MCF 10A (cell line): ENCODE measurements around the gene POU2AF2. TPM values are rescaled to one million over a fixed set of nuclear protein-coding genes. Genes with fewer than 3 reads are reported as not detected.

ENCODE experiments used
- BruUV-seq: library from RNA; stranded (reverse); fragments of 400-500 nt; replicated peaks from 2 replicates; lab custom pipeline; 2021; lab: Mats Ljungman, UMichigan
- CTCF ChIA-PET: fragments of 300-600 bp; sonication (Branson Sonifier 250); formaldehyde crosslinking; extraction: SDS; loops from one replicate; lab custom pipeline; 2021; ENCODE audit warnings: antibody characterized with exemption, inconsistent platforms; lab: Yijun Ruan, JAX
- POLR2A ChIA-PET: fragments of 300-600, 350-650 bp; sonication (Branson Sonifier 250); formaldehyde crosslinking; extraction: SDS; loops from one replicate; lab custom pipeline; 2020; ENCODE audit warnings: antibody characterized with exemption, inconsistent platforms; lab: Yijun Ruan, JAX
- DNase-seq: peaks from one replicate; pipeline ENCODE4 v3.0.0-alpha.2; 2018; ENCODE audit not compliant: unreplicated experiment
- H3K27ac Mint-ChIP-seq: one replicate; pipeline ENCODE4 v1.8.0; 2022; ENCODE audit warnings: mild to moderate bottlenecking, low read depth, mixed read lengths; ENCODE audit not compliant: unreplicated experiment
- H3K27me3 Mint-ChIP-seq: one replicate; pipeline ENCODE4 v1.8.0; 2022; ENCODE audit warnings: mixed read lengths; ENCODE audit not compliant: insufficient read depth, unreplicated experiment
- H3K36me3 Mint-ChIP-seq: one replicate; pipeline ENCODE4 v1.8.0; 2022; ENCODE audit warnings: mild to moderate bottlenecking, moderate library complexity, mixed read lengths; ENCODE audit not compliant: insufficient read depth, unreplicated experiment
- H3K4me1 Mint-ChIP-seq: one replicate; pipeline ENCODE4 v1.8.0; 2022; ENCODE audit warnings: mixed read lengths; ENCODE audit not compliant: insufficient read depth, unreplicated experiment
- H3K4me3 Mint-ChIP-seq: one replicate; pipeline ENCODE4 v1.8.0; 2022; ENCODE audit warnings: mild to moderate bottlenecking, moderate library complexity, mixed read lengths; ENCODE audit not compliant: unreplicated experiment
- H3K9me3 Mint-ChIP-seq: one replicate; pipeline ENCODE4 v1.8.0; 2022; ENCODE audit warnings: mixed read lengths; ENCODE audit not compliant: unreplicated experiment
- CTCF ChIP-seq: fragments of 200-600 bp; IDR thresholded peaks from one replicate; pipeline ENCODE4 v1.8.0; 2022; ENCODE audit warnings: antibody characterized with exemption, mild to moderate bottlenecking; ENCODE audit not compliant: unreplicated experiment
- intact Hi-C: fragments of 100-400 bp; cut with micrococcal nuclease; formaldehyde crosslinking; loops from 2 replicates; pipeline ENCODE4 v1.14.1; 2022
- total RNA-seq: library from RNA; stranded (reverse); gene quantifications from 2 replicates; pipeline ENCODE4 v1.2.3, GENCODE V29; 2022

Gene POU2AF2
- total RNA-seq, 1 experiment from 2014 or later: not detected

GRCh38 chr11:111307472-111308108, 62.1 kb downstream of the POU2AF2 start:
- no peak for TF ChIP-seq CTCF
- CTCF ChIA-PET: interaction anchor here (1.0 to 1.3 kb wide), 3 partner anchors 12 to 113 kb away, joined by 3 read pairs; no protein-coding TSS in a partner anchor
- peaks cover 59% of the 10 kb centered on the region for H3K27me3 Mint-ChIP-seq
- H3K4me1 Mint-ChIP-seq: peaks cover 10% of the 10 kb centered on the region
- H3K9me3 Mint-ChIP-seq: no peaks in the 10 kb centered on the region
- POLR2A ChIA-PET: interaction anchor here (0.5 kb wide), 1 partner anchor 301 kb away, joined by 6 read pairs; no protein-coding TSS in a partner anchor
- no peak overlapping the region for H3K4me3 Mint-ChIP-seq
- DNase-seq: no peak
- no peak overlapping the region for H3K27ac Mint-ChIP-seq
- no TSS peak for BruUV-seq
- intact Hi-C loops: no loop called here
- no peaks in the 10 kb centered on the region for H3K36me3 Mint-ChIP-seq

GRCh38 chr11:111308140-111308539, 62.6 kb downstream of the POU2AF2 start:
- ChIA-PET CTCF (interaction anchor here (1.0 to 1.3 kb wide), 3 partner anchors 11 to 112 kb away, joined by 3 read pairs; no protein-coding TSS in a partner anchor), POLR2A (interaction anchor here (0.5 kb wide), 1 partner anchor 302 kb away, joined by 6 read pairs; no protein-coding TSS in a partner anchor)
- Mint-ChIP-seq H3K27me3 (peaks cover 59% of the 10 kb centered on the region), H3K9me3 (no peaks in the 10 kb centered on the region), H3K4me1 (peaks cover 10% of the 10 kb centered on the region), H3K36me3 (no peaks in the 10 kb centered on the region), H3K27ac (no peak overlapping the region), H3K4me3 (no peak overlapping the region)
- intact Hi-C loops: no loop called here
- no peak for TF ChIP-seq CTCF
- no TSS peak for BruUV-seq
- no peak for DNase-seq

- Mint-ChIP-seq H3K27ac (no peak overlapping the region), H3K9me3 (peaks cover 3% of the 10 kb centered on the region), H3K27me3 (peaks cover 64% of the 10 kb centered on the region), H3K36me3 (no peaks in the 10 kb centered on the region), H3K4me3 (no peak overlapping the region), H3K4me1 (peaks cover 6% of the 10 kb centered on the region)
- TF ChIP-seq CTCF: no peak
- no TSS peak for BruUV-seq
- intact Hi-C loops: no loop called here
- ChIA-PET POLR2A (interaction anchor here (0.9 kb wide), 1 partner anchor 18 kb away, joined by 3 read pairs; no protein-coding TSS in a partner anchor), CTCF (interaction anchor here (0.5 kb wide), 1 partner anchor 1108 kb away, joined by 3 read pairs; no protein-coding TSS in a partner anchor)
- no peak for DNase-seq
These were observed 63.8 kb downstream of the POU2AF2 start for GRCh38 chr11:111309215-111309915.

GRCh38 chr11:111310088-111310487, 64.6 kb downstream of the POU2AF2 start:
- no peak for TF ChIP-seq CTCF
- Mint-ChIP-seq H3K27ac (no peak overlapping the region), H3K36me3 (no peaks in the 10 kb centered on the region), H3K4me3 (no peak overlapping the region), H3K27me3 (peaks cover 65% of the 10 kb centered on the region), H3K9me3 (peaks cover 8% of the 10 kb centered on the region), H3K4me1 (peaks cover 6% of the 10 kb centered on the region)
- intact Hi-C loops: no loop called here
- POLR2A ChIA-PET: interaction anchor here (0.9 kb wide), 1 partner anchor 17 kb away, joined by 3 read pairs; no protein-coding TSS in a partner anchor
- peak; percentile 47 for DNase-seq
- CTCF ChIA-PET: interaction anchor here (0.5 kb wide), 1 partner anchor 1109 kb away, joined by 3 read pairs; no protein-coding TSS in a partner anchor
- no TSS peak for BruUV-seq
